Measurements from ENCODE around the gene FOXN1. TPM values are rescaled to one million over a fixed set of nuclear protein-coding genes. Genes with fewer than 3 reads are reported as not detected.

Gene FOXN1
- total and polyA plus RNA-seq, 2 donors from 2014 or later: not detected

- H3K9ac ChIP-seq (ENCODE audit: low read length in 3 of 3): no peak overlapping the region
- H3K9me3 ChIP-seq (ENCODE audit: control insufficient read depth in 2 of 3, insufficient read depth in 1 of 3, low read length in 3 of 3): no peaks in the 10 kb centered on the region
- no peak overlapping the region for H3K27ac ChIP-seq (ENCODE audit: low read depth in 2 of 2, low read length in 2 of 2)
- DNase-seq (no peak), FAIRE-seq (no peak)
- H3K4me1 ChIP-seq (ENCODE audit: control insufficient read depth in 2 of 3, insufficient read depth in 2 of 3, low read depth in 1 of 3, low read length in 3 of 3): no peaks in the 10 kb centered on the region
- H3K27me3 ChIP-seq (ENCODE audit: control insufficient read depth, insufficient read depth, low read length): no peaks in the 10 kb centered on the region
- no peak for TF ChIP-seq CTCF (IDR thresholded peaks at IDR 0.05; ENCODE audit: borderline replicate concordance, extremely low read depth, insufficient read depth)
- intact Hi-C loops (cut with DNase I): no loop called here
- H3K4me3 ChIP-seq (ENCODE audit: low read length in 3 of 3): no peak overlapping the region
- H3K36me3 ChIP-seq (ENCODE audit: control insufficient read depth in 2 of 3, insufficient read depth in 3 of 3, low read length in 3 of 3): peaks cover 6 to 50% (median 31%) of the 10 kb centered on the region in 3 donors
Measured at GRCh38 chr17:28585851-28586250, 79.7 kb downstream of the FOXN1 start.

Other genes with a start within 250 kb of the FOXN1 start
- gene TMEM97, start 187.1 kb upstream of the FOXN1 start, total RNA-seq: 11.6 TPM
- 10.2 TPM for gene TMEM97, start 187.1 kb upstream of the FOXN1 start, polyA plus RNA-seq (ENCODE audit: insufficient read depth, low read depth, low replicate concordance)
- gene IFT20, start 170.9 kb upstream of the FOXN1 start, total RNA-seq: 37.5 TPM
- gene IFT20, start 170.9 kb upstream of the FOXN1 start, polyA plus RNA-seq (ENCODE audit: insufficient read depth, low read depth, low replicate concordance): 52.6 TPM
- gene TNFAIP1, start 170.6 kb upstream of the FOXN1 start, total RNA-seq: 83.9 TPM
- 28.9 TPM for gene TNFAIP1, start 170.6 kb upstream of the FOXN1 start, polyA plus RNA-seq (ENCODE audit: insufficient read depth, low read depth, low replicate concordance)
- gene POLDIP2, start 148.8 kb upstream of the FOXN1 start, total RNA-seq: 84.9 TPM
- 174 TPM for gene POLDIP2, start 148.8 kb upstream of the FOXN1 start, polyA plus RNA-seq (ENCODE audit: insufficient read depth, low read depth, low replicate concordance)
- gene SEBOX, start 141.1 kb upstream of the FOXN1 start, total RNA-seq: not detected
- gene SEBOX, start 141.1 kb upstream of the FOXN1 start, polyA plus RNA-seq (ENCODE audit: insufficient read depth, low read depth, low replicate concordance): not detected
- 0.98 TPM for gene VTN, start 136.0 kb upstream of the FOXN1 start, total RNA-seq
- gene VTN, start 136.0 kb upstream of the FOXN1 start, polyA plus RNA-seq (ENCODE audit: insufficient read depth, low read depth, low replicate concordance): 3.5 TPM
- gene SARM1, start 134.7 kb upstream of the FOXN1 start, total RNA-seq: 23.8 TPM
- 10.4 TPM for gene SARM1, start 134.7 kb upstream of the FOXN1 start, polyA plus RNA-seq (ENCODE audit: insufficient read depth, low read depth, low replicate concordance)
- 14.7 TPM for gene SLC46A1, start 100.1 kb upstream of the FOXN1 start, total RNA-seq
- 9.7 TPM for gene SLC46A1, start 100.1 kb upstream of the FOXN1 start, polyA plus RNA-seq (ENCODE audit: insufficient read depth, low read depth, low replicate concordance)
- 1.1 TPM for gene SLC13A2, start 32.7 kb upstream of the FOXN1 start, total RNA-seq
- gene SLC13A2, start 32.7 kb upstream of the FOXN1 start, polyA plus RNA-seq (ENCODE audit: insufficient read depth, low read depth, low replicate concordance): 69.0 TPM
- gene UNC119, start 46.3 kb downstream of the FOXN1 start, total RNA-seq: 19.0 TPM
- 60.7 TPM for gene UNC119, start 46.3 kb downstream of the FOXN1 start, polyA plus RNA-seq (ENCODE audit: insufficient read depth, low read depth, low replicate concordance)
- 75.0 TPM for gene PIGS, start 65.2 kb downstream of the FOXN1 start, total RNA-seq
- 60.6 TPM for gene PIGS, start 65.2 kb downstream of the FOXN1 start, polyA plus RNA-seq (ENCODE audit: insufficient read depth, low read depth, low replicate concordance)
- gene ALDOC, start 70.5 kb downstream of the FOXN1 start, total RNA-seq: 7.1 TPM
- gene ALDOC, start 70.5 kb downstream of the FOXN1 start, polyA plus RNA-seq (ENCODE audit: insufficient read depth, low read depth, low replicate concordance): 21.9 TPM
- 7.4 TPM for gene SPAG5, start 92.7 kb downstream of the FOXN1 start, total RNA-seq
- gene SPAG5, start 92.7 kb downstream of the FOXN1 start, polyA plus RNA-seq (ENCODE audit: insufficient read depth, low read depth, low replicate concordance): 123 TPM
- gene RSKR, start 107.8 kb downstream of the FOXN1 start, total RNA-seq: 10.2 TPM
- 4.1 TPM for gene RSKR, start 107.8 kb downstream of the FOXN1 start, polyA plus RNA-seq (ENCODE audit: insufficient read depth, low read depth, low replicate concordance)
- 140 TPM for gene BLTP2, start 138.8 kb downstream of the FOXN1 start, total RNA-seq
- 35.1 TPM for gene BLTP2, start 138.8 kb downstream of the FOXN1 start, polyA plus RNA-seq (ENCODE audit: insufficient read depth, low read depth, low replicate concordance)
- 54.3 TPM for gene SDF2, start 155.6 kb downstream of the FOXN1 start, total RNA-seq
- 101 TPM for gene SDF2, start 155.6 kb downstream of the FOXN1 start, polyA plus RNA-seq (ENCODE audit: insufficient read depth, low read depth, low replicate concordance)
- 61.5 TPM for gene SUPT6H, start 155.9 kb downstream of the FOXN1 start, total RNA-seq
- 21.4 TPM for gene SUPT6H, start 155.9 kb downstream of the FOXN1 start, polyA plus RNA-seq (ENCODE audit: insufficient read depth, low read depth, low replicate concordance)
- gene PROCA1, start 205.5 kb downstream of the FOXN1 start, total RNA-seq: 3.4 TPM
- 3.5 TPM for gene PROCA1, start 205.5 kb downstream of the FOXN1 start, polyA plus RNA-seq (ENCODE audit: insufficient read depth, low read depth, low replicate concordance)
- 119 TPM for gene RAB34, start 211.5 kb downstream of the FOXN1 start, total RNA-seq
- gene RAB34, start 211.5 kb downstream of the FOXN1 start, polyA plus RNA-seq (ENCODE audit: insufficient read depth, low read depth, low replicate concordance): 128 TPM
- 1,188 TPM for gene RPL23A, start 213.6 kb downstream of the FOXN1 start, total RNA-seq
- 1,159 TPM for gene RPL23A, start 213.6 kb downstream of the FOXN1 start, polyA plus RNA-seq (ENCODE audit: insufficient read depth, low read depth, low replicate concordance)
- gene TLCD1, start 219.9 kb downstream of the FOXN1 start, total RNA-seq: 25.3 TPM
- 30.0 TPM for gene TLCD1, start 219.9 kb downstream of the FOXN1 start, polyA plus RNA-seq (ENCODE audit: insufficient read depth, low read depth, low replicate concordance)
- gene NEK8, start 222.4 kb downstream of the FOXN1 start, total RNA-seq: 20.6 TPM
- 4.7 TPM for gene NEK8, start 222.4 kb downstream of the FOXN1 start, polyA plus RNA-seq (ENCODE audit: insufficient read depth, low read depth, low replicate concordance)
- 118 TPM for gene TRAF4, start 237.7 kb downstream of the FOXN1 start, total RNA-seq
- gene TRAF4, start 237.7 kb downstream of the FOXN1 start, polyA plus RNA-seq (ENCODE audit: insufficient read depth, low read depth, low replicate concordance): 53.4 TPM

All from kidney (tissue), 14 donors.